ENCODE data around the gene ZNF547.

The ZNF547 gene

DNA sequence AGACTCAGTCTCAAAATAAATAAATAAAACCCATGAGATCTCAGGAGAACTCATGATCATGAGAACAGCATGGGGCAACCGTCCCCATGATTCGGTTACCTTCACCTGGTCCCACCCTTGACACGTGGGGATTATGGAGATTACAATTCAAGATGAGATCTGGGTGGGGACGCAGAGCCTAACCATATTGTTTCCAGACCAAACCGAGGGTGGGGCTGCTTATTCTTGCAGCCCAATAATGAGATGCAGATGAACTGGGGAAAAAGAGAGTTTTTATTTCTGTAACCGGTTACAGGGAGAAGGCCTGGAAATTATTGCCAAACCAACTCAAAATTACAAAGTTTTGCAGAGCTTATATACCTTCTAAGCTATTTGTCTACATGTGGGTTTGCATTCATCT, 12.8 kb downstream of the ZNF547 start:
- Histone ChIP-seq H3K9ac (no peak overlapping the region), H3K9me3 (ENCODE audit: control insufficient read depth, low read length) (no peaks in the 10 kb centered on the region), H3K36me3 (ENCODE audit: control insufficient read depth, insufficient read depth, low read length) (no peaks in the 10 kb centered on the region), H3K4me1 (no peaks in the 10 kb centered on the region), H3K27ac (no peak overlapping the region), H3K4me3 (ENCODE audit: low read depth, low read length) (no peak overlapping the region), H3K79me2 (peaks cover 10% of the 10 kb centered on the region), H2AFZ (no peak overlapping the region), H3K27me3 (ENCODE audit: control insufficient read depth, insufficient read depth, low read length) (no peaks in the 10 kb centered on the region), H3K4me2 (ENCODE audit: low read length) (no peak overlapping the region)
- TF ChIP-seq, protein P1, sequence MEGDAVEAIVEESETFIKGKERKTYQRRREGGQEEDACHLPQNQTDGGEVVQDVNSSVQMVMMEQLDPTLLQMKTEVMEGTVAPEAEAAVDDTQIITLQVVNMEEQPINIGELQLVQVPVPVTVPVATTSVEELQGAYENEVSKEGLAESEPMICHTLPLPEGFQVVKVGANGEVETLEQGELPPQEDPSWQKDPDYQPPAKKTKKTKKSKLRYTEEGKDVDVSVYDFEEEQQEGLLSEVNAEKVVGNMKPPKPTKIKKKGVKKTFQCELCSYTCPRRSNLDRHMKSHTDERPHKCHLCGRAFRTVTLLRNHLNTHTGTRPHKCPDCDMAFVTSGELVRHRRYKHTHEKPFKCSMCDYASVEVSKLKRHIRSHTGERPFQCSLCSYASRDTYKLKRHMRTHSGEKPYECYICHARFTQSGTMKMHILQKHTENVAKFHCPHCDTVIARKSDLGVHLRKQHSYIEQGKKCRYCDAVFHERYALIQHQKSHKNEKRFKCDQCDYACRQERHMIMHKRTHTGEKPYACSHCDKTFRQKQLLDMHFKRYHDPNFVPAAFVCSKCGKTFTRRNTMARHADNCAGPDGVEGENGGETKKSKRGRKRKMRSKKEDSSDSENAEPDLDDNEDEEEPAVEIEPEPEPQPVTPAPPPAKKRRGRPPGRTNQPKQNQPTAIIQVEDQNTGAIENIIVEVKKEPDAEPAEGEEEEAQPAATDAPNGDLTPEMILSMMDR (IDR thresholded peaks at IDR 0.05) = no peak

DNA sequence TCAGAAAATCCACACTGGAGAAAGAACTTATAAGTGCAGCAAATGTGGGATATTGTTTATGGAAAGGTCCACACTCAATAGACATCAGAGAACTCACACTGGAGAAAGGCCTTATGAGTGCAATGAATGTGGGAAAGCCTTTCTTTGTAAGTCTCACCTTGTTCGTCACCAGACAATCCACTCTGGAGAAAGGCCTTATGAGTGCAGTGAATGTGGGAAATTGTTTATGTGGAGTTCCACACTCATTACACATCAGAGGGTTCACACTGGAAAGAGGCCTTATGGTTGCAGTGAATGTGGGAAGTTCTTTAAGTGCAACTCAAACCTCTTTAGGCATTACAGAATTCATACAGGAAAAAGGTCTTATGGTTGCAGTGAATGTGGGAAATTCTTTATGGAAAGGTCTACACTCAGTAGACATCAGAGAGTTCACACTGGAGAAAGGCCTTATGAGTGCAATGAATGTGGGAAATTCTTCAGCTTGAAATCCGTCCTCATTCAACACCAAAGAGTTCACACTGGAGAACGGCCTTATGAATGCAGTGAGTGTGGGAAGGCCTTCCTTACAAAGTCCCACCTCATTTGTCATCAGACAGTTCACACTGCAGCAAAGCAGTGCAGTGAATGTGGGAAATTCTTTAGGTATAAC, 14.3 kb downstream of the ZNF547 start:
- Histone ChIP-seq H3K36me3 (ENCODE audit: control insufficient read depth, insufficient read depth, low read length) (no peaks in the 10 kb centered on the region), H3K79me2 (peaks cover 8% of the 10 kb centered on the region), H3K27ac (no peak overlapping the region), H3K9me3 (ENCODE audit: control insufficient read depth, low read length) (no peaks in the 10 kb centered on the region), H3K4me2 (ENCODE audit: low read length) (no peak overlapping the region), H2AFZ (no peak overlapping the region), H3K4me3 (ENCODE audit: low read depth, low read length) (no peak overlapping the region), H3K4me1 (no peaks in the 10 kb centered on the region), H3K9ac (no peak overlapping the region), H3K27me3 (ENCODE audit: control insufficient read depth, insufficient read depth, low read length) (no peaks in the 10 kb centered on the region)
- TF ChIP-seq, protein P1 (IDR thresholded peaks at IDR 0.05) = no peak

DNA sequence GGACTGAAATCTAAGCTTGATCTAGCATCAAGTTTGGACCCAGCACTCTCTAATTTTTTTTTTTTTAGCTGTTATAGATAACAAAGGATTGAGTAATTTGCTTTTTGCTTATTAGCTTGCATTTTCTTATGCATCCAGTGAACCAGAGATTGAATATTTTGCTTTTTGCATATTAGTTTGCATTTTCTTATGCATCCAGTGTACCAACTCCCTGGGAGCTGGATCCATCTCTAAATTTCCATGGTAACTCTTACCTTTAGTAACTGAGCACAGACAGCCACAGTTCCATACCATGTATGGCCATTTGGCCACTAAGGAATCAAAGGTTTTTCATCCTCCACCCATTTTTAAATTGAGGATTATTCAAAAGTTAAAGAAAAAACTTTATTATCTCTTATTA, 17.6 kb downstream of the ZNF547 start:
- Histone ChIP-seq H3K36me3 (ENCODE audit: control insufficient read depth, insufficient read depth, low read length) (no peaks in the 10 kb centered on the region), H3K9ac (no peak overlapping the region), H3K27ac (no peak overlapping the region), H3K79me2 (no peaks in the 10 kb centered on the region), H3K4me1 (no peaks in the 10 kb centered on the region), H3K4me3 (ENCODE audit: low read depth, low read length) (no peak overlapping the region), H3K4me2 (ENCODE audit: low read length) (no peak overlapping the region), H3K9me3 (ENCODE audit: control insufficient read depth, low read length) (no peaks in the 10 kb centered on the region), H3K27me3 (ENCODE audit: control insufficient read depth, insufficient read depth, low read length) (no peaks in the 10 kb centered on the region), H2AFZ (no peak overlapping the region)
- TF ChIP-seq, protein P1 (IDR thresholded peaks at IDR 0.05) = no peak

DNA sequence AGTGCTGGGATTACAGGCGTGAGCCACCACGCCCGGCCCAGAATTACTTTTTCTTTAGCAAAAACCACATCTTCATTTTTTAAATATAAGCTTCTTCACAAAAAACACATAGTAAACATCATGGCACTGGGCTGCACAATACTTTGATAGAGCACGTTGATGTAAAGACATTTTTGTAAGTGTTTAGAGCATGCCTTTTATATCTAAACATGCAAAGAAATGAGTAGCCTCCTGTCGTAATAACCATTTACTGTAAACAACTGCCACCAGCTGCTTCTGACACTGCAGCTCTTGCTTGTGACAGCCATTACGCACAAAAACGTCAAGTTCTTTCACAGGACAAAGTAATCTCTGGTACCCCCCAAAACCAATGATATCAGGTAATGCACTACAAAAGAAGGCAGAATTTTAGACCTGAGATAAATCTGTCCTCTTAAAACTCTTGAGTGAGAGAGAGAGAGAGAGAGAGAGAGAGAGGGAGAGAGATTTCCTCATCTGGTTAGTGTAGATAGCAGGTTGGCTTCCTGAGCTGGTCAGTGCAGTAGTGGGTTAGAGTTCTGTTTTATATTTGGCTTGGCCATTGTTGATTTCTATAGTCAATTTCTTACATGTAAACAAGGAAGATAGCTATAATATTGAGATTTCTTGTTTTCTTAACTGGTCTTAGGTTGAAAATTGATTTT, 19.6 kb downstream of the ZNF547 start:
- Histone ChIP-seq H3K79me2 (no peaks in the 10 kb centered on the region), H3K27ac (no peak overlapping the region), H3K4me2 (ENCODE audit: low read length) (no peak overlapping the region), H3K9ac (no peak overlapping the region), H3K4me3 (ENCODE audit: low read depth, low read length) (no peak overlapping the region), H3K36me3 (ENCODE audit: control insufficient read depth, insufficient read depth, low read length) (no peaks in the 10 kb centered on the region), H3K9me3 (ENCODE audit: control insufficient read depth, low read length) (no peaks in the 10 kb centered on the region), H3K4me1 (no peaks in the 10 kb centered on the region), H2AFZ (no peak overlapping the region), H3K27me3 (ENCODE audit: control insufficient read depth, insufficient read depth, low read length) (no peaks in the 10 kb centered on the region)
- TF ChIP-seq, protein P1 (IDR thresholded peaks at IDR 0.05) = no peak
